Heart right ventricle (tissue), 16 donors: Measurements from ENCODE around the gene GALNT8. TPM values are rescaled to one million over a fixed set of nuclear protein-coding genes. Genes with fewer than 3 reads are reported as not detected.
A peak's percentile ranks its signal among the peaks of the same experiment; 100 is the strongest.
"Not testable (repeated sequence)": the region's sequence is repeated elsewhere in the genome, so short reads cannot be mapped to it uniquely, and the experiment has no call there.

Source experiments
- ATAC-seq, 8 donors: fragments of 200-7000 bp; cut with Tn5 transposase; one replicate each; pipeline ENCODE4 v1.9.1; 2020; ENCODE audit warnings: mild to moderate bottlenecking in 8 of 8, moderate library complexity in 8 of 8, moderate number of reproducible peaks in 1 of 8
- DNase-seq, 2 donors: peaks; one replicate each; pipeline ENCODE4 v3.0.0-alpha.2; 2020
- H3K27ac ChIP-seq, 10 donors: fragments of 200-600 bp; sonication (generic) in 2 of 10; one replicate each; pipeline versions ENCODE4 v1.5.0 to v1.8.0; 2020 to 2022; ENCODE audit warnings: mild to moderate bottlenecking in 3 of 10
- H3K27me3 ChIP-seq, 7 donors: fragments of 200-600 bp; one replicate each; pipeline ENCODE4 v1.8.0; 2021 to 2022; ENCODE audit warnings: mild to moderate bottlenecking in 2 of 7
- H3K36me3 ChIP-seq, 9 donors: fragments of 200-600 bp; sonication (generic) in 1 of 9; one replicate each; pipeline versions ENCODE4 v1.5.0 to v1.8.0; 2020 to 2022; ENCODE audit warnings: mild to moderate bottlenecking in 2 of 9
- H3K4me1 ChIP-seq, 9 donors: fragments of 200-600 bp; sonication (generic) in 1 of 9; one replicate each; pipeline versions ENCODE4 v1.5.0 to v1.8.0; 2020 to 2022; ENCODE audit warnings: mild to moderate bottlenecking in 4 of 9
- H3K4me3 ChIP-seq, 10 donors: fragments of 200-600 bp; sonication (generic) in 2 of 10; one replicate each; pipeline versions ENCODE4 v1.5.0 to v1.8.0; 2020 to 2022; ENCODE audit warnings: mild to moderate bottlenecking in 7 of 10, moderate library complexity in 2 of 10
- H3K9me3 ChIP-seq, 11 donors: fragments of 200-600 bp in 10 of 11; sonication (generic) in 2 of 11; one replicate each; pipeline versions ENCODE4 v1.5.0 to v1.8.0; 2013 to 2022; ENCODE audit warnings: mild to moderate bottlenecking in 2 of 11, control low read depth in 1 of 11, moderate library complexity in 1 of 11
- WGBS, 2 donors: extraction: QIAGEN DNeasy Blood & Tissue Kit; methylation state at CpG; one replicate each; pipeline ENCODE4 v1.1.7; 2013; ENCODE audit warnings: inconsistent platforms in 1 of 2; 5-methylcytosine and 5-hydroxymethylcytosine counted together
- intact Hi-C, 10 donors: fragments of 100-400 bp; cut with DNase I; formaldehyde crosslinking; loops; one replicate each; pipeline versions ENCODE4 v1.11.1 to v1.14.2; 2022
- polyA plus RNA-seq, 2 donors: library from polyadenylated mRNA; stranded (reverse); fragments of 200-250 nt; gene quantifications; one replicate each; pipeline ENCODE4 v1.2.3, GENCODE V29; 2013
- total RNA-seq, 10 donors: library from RNA; stranded (reverse); fragmentation: NEBNext Ultra II Directional in 3 of 10; extraction: Animal tissue kit (Norgen Biotek cat#: 25700) in 3 of 10; gene quantifications; one replicate each; pipeline versions ENCODE4 v1.2.1 to v1.2.4, GENCODE V29; 2021 to 2023
- TF ChIP-seq, protein P1 (sequence below), 9 donors: fragments of 200-600 bp; sonication (generic) in 2 of 9; IDR thresholded peaks; one replicate each; pipeline versions ENCODE4 v1.5.0 to v1.8.0; 2021 to 2022; ENCODE audit warnings: antibody characterized with exemption in 9 of 9, mild to moderate bottlenecking in 5 of 9, moderate library complexity in 1 of 9
- donor health status: Arrhythmogenic right ventricular cardiomyopathy.
- donor health status: ischemic (EF 13 %, LVEDD 7.1; RV severe dilation, severe dysfunction).
- donor health status: healthy with polysubstance abuse.
- donor health status: DM: no; HTN: yes; CAD: no.
- donor health status: DM: no; HTN: no; CAD: no.
- donor health status: ischemic (EF 25% LVEDD 6.9; RV normal size, moderate dysfunction).
- donor health status: ischemic (EF 25% LVEDD 5.7; RV mildly dilated, moderate dysfunction).
- donor health status: healthy.
- donor health status: DM: yes; HTN: yes; CAD: no.
- donor health status: Ischemic cardiomyopathy.
- donor health status: ischemic (EF 35%, LVEDD 5.7; RV mildly dilated, moderate dysfunction).
- donor health status: nonischemic (EF 11% LVEDD 7.7; RV severe dilation, severe dysfunction).
- donor health status: DM: yes; HTN: yes; CAD: no.
- donor health status: PGD.
- donor health status: ischemic (EF 29% LVEDD 5.4; RV normal size, mild dysfunction).
- donor health status: nonischemic (EF 23%, LVEDD 6.1; RV moderate dilation, normal function).

The GALNT8 gene
- total and polyA plus RNA-seq, 12 donors, result 0.42 to 5.7 (median 1.5) TPM

- no peaks in the 10 kb centered on the region for H3K36me3 ChIP-seq
- intact Hi-C loops, result no loop called here
- no peaks in the 10 kb centered on the region for H3K4me1 ChIP-seq
- 74 to 78% methylated on average over 15 of the region's 15 CpGs for WGBS, 2 donors
- no peak overlapping the region for H3K27ac ChIP-seq
- no peak for DNase-seq
- no peaks in the 10 kb centered on the region for H3K9me3 ChIP-seq
- TF ChIP-seq, protein P1, sequence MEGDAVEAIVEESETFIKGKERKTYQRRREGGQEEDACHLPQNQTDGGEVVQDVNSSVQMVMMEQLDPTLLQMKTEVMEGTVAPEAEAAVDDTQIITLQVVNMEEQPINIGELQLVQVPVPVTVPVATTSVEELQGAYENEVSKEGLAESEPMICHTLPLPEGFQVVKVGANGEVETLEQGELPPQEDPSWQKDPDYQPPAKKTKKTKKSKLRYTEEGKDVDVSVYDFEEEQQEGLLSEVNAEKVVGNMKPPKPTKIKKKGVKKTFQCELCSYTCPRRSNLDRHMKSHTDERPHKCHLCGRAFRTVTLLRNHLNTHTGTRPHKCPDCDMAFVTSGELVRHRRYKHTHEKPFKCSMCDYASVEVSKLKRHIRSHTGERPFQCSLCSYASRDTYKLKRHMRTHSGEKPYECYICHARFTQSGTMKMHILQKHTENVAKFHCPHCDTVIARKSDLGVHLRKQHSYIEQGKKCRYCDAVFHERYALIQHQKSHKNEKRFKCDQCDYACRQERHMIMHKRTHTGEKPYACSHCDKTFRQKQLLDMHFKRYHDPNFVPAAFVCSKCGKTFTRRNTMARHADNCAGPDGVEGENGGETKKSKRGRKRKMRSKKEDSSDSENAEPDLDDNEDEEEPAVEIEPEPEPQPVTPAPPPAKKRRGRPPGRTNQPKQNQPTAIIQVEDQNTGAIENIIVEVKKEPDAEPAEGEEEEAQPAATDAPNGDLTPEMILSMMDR (IDR thresholded peaks at IDR 0.05), result no peak
- H3K4me3 ChIP-seq, result no peak overlapping the region
- no peaks in the 10 kb centered on the region for H3K27me3 ChIP-seq
- no peak for ATAC-seq
Observed at GRCh38 chr12:4742416-4742970, 22.3 kb downstream of the GALNT8 start.

- no peak for DNase-seq
- ATAC-seq, result no peak
- Histone ChIP-seq H3K9me3 (peaks cover 0 to 2% (median 0%) of the 10 kb centered on the region in 11 donors), H3K27me3 (no peaks in the 10 kb centered on the region), H3K4me3 (no peak overlapping the region), H3K36me3 (no peaks in the 10 kb centered on the region), H3K4me1 (no peaks in the 10 kb centered on the region), H3K27ac (no peak overlapping the region)
- intact Hi-C loops, result no loop called here
- WGBS, 2 donors, result 92 to 93% methylated on average over 4 of the region's 4 CpGs
- TF ChIP-seq, protein P1 (IDR thresholded peaks at IDR 0.05), result no peak
Observed at GRCh38 chr12:4743046-4743445, 22.8 kb downstream of the GALNT8 start.

- no peak overlapping the region for H3K4me3 ChIP-seq
- ATAC-seq, result no peak
- no peak for DNase-seq
- H3K27ac ChIP-seq, result peak overlapping the region in 1 of 10 donors; percentile 1
- intact Hi-C loops, result no loop called here
- H3K27me3 ChIP-seq, result no peaks in the 10 kb centered on the region
- no peaks in the 10 kb centered on the region for H3K4me1 ChIP-seq
- H3K36me3 ChIP-seq, result no peaks in the 10 kb centered on the region
- TF ChIP-seq, protein P1 (IDR thresholded peaks at IDR 0.05), result no peak
- H3K9me3 ChIP-seq, result peaks cover 0 to 15% (median 0%) of the 10 kb centered on the region in 11 donors
Observed at GRCh38 chr12:4744709-4745108, 24.5 kb downstream of the GALNT8 start.

- Histone ChIP-seq H3K27ac (peak overlapping the region in 2 of 10 donors; percentile 1 to 17), H3K36me3 (no peaks in the 10 kb centered on the region), H3K4me1 (no peaks in the 10 kb centered on the region), H3K9me3 (peaks cover 0 to 15% (median 0%) of the 10 kb centered on the region in 11 donors), H3K27me3 (no peaks in the 10 kb centered on the region), H3K4me3 (no peak overlapping the region)
- DNase-seq (peak; percentile 24 to 44), ATAC-seq (peak in 7 of 8 donors; percentile 58 to 94 (median 68))
- TF ChIP-seq, protein P1 (IDR thresholded peaks at IDR 0.05), result no peak
- intact Hi-C loops, result no loop called here
- 52 to 60% methylated on average over 6 of the region's 6 CpGs for WGBS, 2 donors
Observed at GRCh38 chr12:4745249-4745648, 25.0 kb downstream of the GALNT8 start.

DNA sequence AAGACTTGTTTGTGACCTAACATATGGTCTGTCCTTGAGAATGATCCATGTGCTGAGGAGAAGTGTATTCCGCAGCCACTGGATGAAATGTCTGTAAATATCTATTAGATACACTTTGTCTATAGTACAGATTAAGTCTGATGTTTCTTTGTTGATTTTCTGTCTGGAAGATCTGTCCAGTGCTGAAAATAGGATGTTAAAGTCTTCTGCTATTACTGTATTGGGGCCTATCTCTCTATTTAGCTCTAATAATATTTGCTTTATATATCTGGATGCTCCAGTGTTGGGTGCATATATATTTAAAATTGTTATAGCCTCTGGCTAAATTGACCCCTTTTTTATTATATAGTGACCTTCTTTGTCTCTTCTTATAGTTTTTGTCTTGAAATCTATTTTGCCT lies 31.5 kb downstream of the GALNT8 start:
- H3K36me3 ChIP-seq, DNase-seq, H3K4me3 ChIP-seq, H3K27ac ChIP-seq, ATAC-seq, H3K27me3 ChIP-seq, H3K4me1 ChIP-seq: not testable (repeated sequence)
- WGBS, 2 donors, result 95 to 97% methylated on average over 1 of the region's 1 CpG
- H3K9me3 ChIP-seq, result peaks cover 0 to 15% (median 0%) of the 10 kb centered on the region in 11 donors
- intact Hi-C loops, result loop anchor here in 4 of 10 donors (10.0 kb wide), 3 partner anchors 147 to 177 kb away; no protein-coding TSS in a partner anchor
